Osteocyte (in vitro differentiated cells): ENCODE measurements around the gene PLA2R1. TPM values are rescaled to one million over a fixed set of nuclear protein-coding genes. Genes with fewer than 3 reads are reported as not detected.
A peak's percentile ranks its signal among the peaks of the same experiment; 100 is the strongest.

Source experiments
- DNase-seq: peaks from one replicate; pipeline ENCODE4 v3.0.0; 2021; ENCODE audit warnings: mixed read lengths; ENCODE audit not compliant: unreplicated experiment; ENCODE audit errors: extremely low spot score
- H3K27ac Mint-ChIP-seq: one replicate; pipeline ENCODE4 v1.8.0; 2021; ENCODE audit warnings: mild to moderate bottlenecking, mixed read lengths; ENCODE audit not compliant: unreplicated experiment
- H3K27me3 Mint-ChIP-seq: one replicate; pipeline ENCODE4 v1.8.0; 2021; ENCODE audit warnings: mixed read lengths; ENCODE audit not compliant: unreplicated experiment
- H3K36me3 Mint-ChIP-seq: one replicate; pipeline ENCODE4 v1.8.0; 2021; ENCODE audit warnings: mixed read lengths; ENCODE audit not compliant: unreplicated experiment
- H3K4me1 Mint-ChIP-seq: one replicate; pipeline ENCODE4 v1.8.0; 2021; ENCODE audit warnings: mixed read lengths; ENCODE audit not compliant: unreplicated experiment
- H3K4me3 Mint-ChIP-seq: one replicate; pipeline ENCODE4 v1.8.0; 2021; ENCODE audit warnings: mild to moderate bottlenecking, moderate library complexity, mixed read lengths; ENCODE audit not compliant: unreplicated experiment
- H3K9me3 Mint-ChIP-seq: one replicate; pipeline ENCODE4 v1.8.0; 2021; ENCODE audit warnings: mixed read lengths; ENCODE audit not compliant: unreplicated experiment
- long read RNA-seq: library from polyadenylated mRNA; unstranded; transcript quantifications from one replicate; pipeline ENCODE4 v2.0.0, GENCODE V29; 2021
- total RNA-seq: library from RNA; stranded (reverse); gene quantifications from 2 replicates; pipeline ENCODE4 v1.2.1, GENCODE V29; 2021
- TF ChIP-seq, protein P1 (sequence below): fragments of 200-600 bp; sonication (generic); IDR thresholded peaks from 2 replicates; pipeline ENCODE4 v1.5.0; 2021; ENCODE audit warnings: antibody characterized with exemption, mild to moderate bottlenecking, moderate library complexity

PLA2R1 gene
- 70.1 and 78.9 TPM in 2 replicates for total RNA-seq
- long read RNA-seq, full-length matches to known transcripts, result 2 of 69 reads
- long read RNA-seq, partial matches to known transcripts, result 42 of 69 reads
- long read RNA-seq, other reads (novel, unspliced or antisense), result 25 of 69 reads

- TF ChIP-seq, protein P1, sequence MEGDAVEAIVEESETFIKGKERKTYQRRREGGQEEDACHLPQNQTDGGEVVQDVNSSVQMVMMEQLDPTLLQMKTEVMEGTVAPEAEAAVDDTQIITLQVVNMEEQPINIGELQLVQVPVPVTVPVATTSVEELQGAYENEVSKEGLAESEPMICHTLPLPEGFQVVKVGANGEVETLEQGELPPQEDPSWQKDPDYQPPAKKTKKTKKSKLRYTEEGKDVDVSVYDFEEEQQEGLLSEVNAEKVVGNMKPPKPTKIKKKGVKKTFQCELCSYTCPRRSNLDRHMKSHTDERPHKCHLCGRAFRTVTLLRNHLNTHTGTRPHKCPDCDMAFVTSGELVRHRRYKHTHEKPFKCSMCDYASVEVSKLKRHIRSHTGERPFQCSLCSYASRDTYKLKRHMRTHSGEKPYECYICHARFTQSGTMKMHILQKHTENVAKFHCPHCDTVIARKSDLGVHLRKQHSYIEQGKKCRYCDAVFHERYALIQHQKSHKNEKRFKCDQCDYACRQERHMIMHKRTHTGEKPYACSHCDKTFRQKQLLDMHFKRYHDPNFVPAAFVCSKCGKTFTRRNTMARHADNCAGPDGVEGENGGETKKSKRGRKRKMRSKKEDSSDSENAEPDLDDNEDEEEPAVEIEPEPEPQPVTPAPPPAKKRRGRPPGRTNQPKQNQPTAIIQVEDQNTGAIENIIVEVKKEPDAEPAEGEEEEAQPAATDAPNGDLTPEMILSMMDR, result no peak
- H3K27me3 Mint-ChIP-seq, result no peaks in the 10 kb centered on the region
- peak within 1 kb of the TSS; percentile 91 for H3K4me3 Mint-ChIP-seq
- DNase-seq, result peak; percentile 87
- peaks cover 59% of the 10 kb centered on the region for H3K4me1 Mint-ChIP-seq
- peaks cover 21% of the 10 kb centered on the region for H3K36me3 Mint-ChIP-seq
- H3K9me3 Mint-ChIP-seq, result peaks cover under 1% of the 10 kb centered on the region
- peak within 1 kb of the TSS; percentile 92 for H3K27ac Mint-ChIP-seq
These were observed at the start of gene PLA2R1 for GRCh38 chr2:160062292-160063005. Gene PLA2R1 (minus strand): TSS chr2:160062615. CDS start chr2:160062403, 212 bp downstream.

DNA sequence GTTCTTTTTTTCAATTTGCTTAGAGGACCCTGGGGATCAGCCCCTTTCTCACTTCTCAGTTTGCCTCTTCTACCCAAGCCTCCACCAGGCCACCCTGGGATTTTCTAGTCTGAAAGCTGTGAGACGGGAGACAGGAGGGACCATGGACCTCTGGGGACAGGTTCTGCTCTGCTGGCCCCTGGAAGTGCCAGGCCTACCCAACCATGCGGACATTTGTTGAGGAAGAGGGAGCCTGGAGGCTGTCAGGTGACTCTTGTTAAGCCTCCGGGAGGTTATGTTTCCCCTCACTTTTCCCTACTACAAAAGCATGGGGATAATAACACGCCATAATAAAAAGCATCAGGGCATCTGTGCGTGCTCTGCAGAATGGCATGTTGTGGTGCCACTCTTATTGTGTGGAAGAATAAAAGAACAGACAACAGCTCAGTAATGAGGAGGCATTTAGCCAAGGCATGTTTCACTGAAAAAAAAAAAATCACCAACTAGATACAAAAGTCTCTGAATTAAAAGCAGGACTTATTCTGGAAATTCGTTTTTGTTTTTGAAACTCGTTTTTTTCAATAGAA is 48.3 kb upstream of the PLA2R1 start:
- no peaks in the 10 kb centered on the region for H3K27me3 Mint-ChIP-seq
- no peaks in the 10 kb centered on the region for H3K36me3 Mint-ChIP-seq
- H3K9me3 Mint-ChIP-seq, result peaks cover 3% of the 10 kb centered on the region
- DNase-seq, result no peak
- no peak overlapping the region for H3K4me3 Mint-ChIP-seq
- peaks cover 20% of the 10 kb centered on the region for H3K4me1 Mint-ChIP-seq
- TF ChIP-seq, protein P1, result no peak
- H3K27ac Mint-ChIP-seq, result peak overlapping the region; percentile 82

- TF ChIP-seq, protein P1, result peak; percentile 91
- DNase-seq, result peak; percentile 87
- Mint-ChIP-seq H3K4me1 (peaks cover 20% of the 10 kb centered on the region), H3K9me3 (peaks cover 3% of the 10 kb centered on the region), H3K27me3 (no peaks in the 10 kb centered on the region), H3K4me3 (no peak overlapping the region), H3K27ac (peak overlapping the region; percentile 82), H3K36me3 (no peaks in the 10 kb centered on the region)
These were observed 47.7 kb upstream of the PLA2R1 start for GRCh38 chr2:160109939-160110673.

GRCh38 chr2:160109243-160109642 is 46.8 kb upstream of the PLA2R1 start:
- DNase-seq, result no peak
- H3K4me1 Mint-ChIP-seq, result peaks cover 19% of the 10 kb centered on the region
- no peak overlapping the region for H3K27ac Mint-ChIP-seq
- H3K4me3 Mint-ChIP-seq, result no peak overlapping the region
- H3K9me3 Mint-ChIP-seq, result peaks cover 3% of the 10 kb centered on the region
- no peaks in the 10 kb centered on the region for H3K27me3 Mint-ChIP-seq
- H3K36me3 Mint-ChIP-seq, result no peaks in the 10 kb centered on the region
- TF ChIP-seq, protein P1, result no peak

DNA sequence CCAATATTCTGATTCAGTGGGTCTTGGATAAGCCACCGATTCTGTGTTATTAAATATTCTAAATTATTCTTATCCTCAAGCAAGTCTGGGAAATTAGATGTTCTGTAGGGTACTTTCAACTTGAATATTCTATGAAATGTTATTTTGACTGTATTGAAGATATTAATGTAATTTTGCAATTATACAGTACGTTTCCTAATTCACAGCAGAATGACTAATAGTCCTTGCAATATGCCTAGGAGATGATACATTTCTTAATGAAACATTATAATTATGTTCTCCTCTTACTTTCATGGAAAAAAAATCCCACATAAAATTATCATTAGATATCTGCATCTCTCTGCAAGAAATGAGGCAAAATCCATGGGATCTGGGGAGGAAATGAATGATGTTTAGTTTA is 46.2 kb upstream of the PLA2R1 start:
- H3K27ac Mint-ChIP-seq, result no peak overlapping the region
- DNase-seq, result no peak
- H3K4me3 Mint-ChIP-seq, result no peak overlapping the region
- peaks cover 19% of the 10 kb centered on the region for H3K4me1 Mint-ChIP-seq
- no peaks in the 10 kb centered on the region for H3K27me3 Mint-ChIP-seq
- H3K9me3 Mint-ChIP-seq, result no peaks in the 10 kb centered on the region
- TF ChIP-seq, protein P1, result no peak
- no peaks in the 10 kb centered on the region for H3K36me3 Mint-ChIP-seq
